Brain microvascular endothelial cell (primary cell): ENCODE results near the gene CYP2W1.
"Not testable (repeated sequence)": the region's sequence is repeated elsewhere in the genome, so short reads cannot be mapped to it uniquely, and the experiment has no call there.

Source experiments
- DNase-seq: peaks from one replicate; pipeline ENCODE4 v3.0.0-alpha.2; 2020
- H3K27ac ChIP-seq: fragments of 250-450 bp; sonication (Bioruptor Pico); 2 replicates; pipeline ENCODE4 v1.5.1; 2020; ENCODE audit warnings: mild to moderate bottlenecking, moderate library complexity
- H3K27me3 ChIP-seq: fragments of 250-450 bp; sonication (Bioruptor Pico); replicated peaks from 2 replicates; pipeline ENCODE4 v1.5.1; 2020; ENCODE audit warnings: mild to moderate bottlenecking
- H3K36me3 ChIP-seq: fragments of 250-450 bp; sonication (Bioruptor Pico); replicated peaks from 2 replicates; pipeline ENCODE4 v1.5.1; 2020; ENCODE audit warnings: mild to moderate bottlenecking
- H3K4me3 ChIP-seq: 2 replicates; pipeline ENCODE4 v1.5.1; 2011; ENCODE audit warnings: low read depth, mild to moderate bottlenecking, control low read depth, low read length, moderate library complexity
- in situ Hi-C: cut with HindIII; loops from 2 replicates; pipeline ENCODE4 v1.10.0; 2017; ENCODE audit warnings: low sequenced_read_pairs, low pct_ligation_motif_present
- TF ChIP-seq, protein P1 (sequence below): IDR thresholded peaks from 2 replicates; pipeline ENCODE4 v1.5.1; 2011; ENCODE audit warnings: low read depth, mild to moderate bottlenecking, moderate library complexity, low read length, control low read depth, inconsistent platforms; ENCODE audit errors: missing control alignments

The CYP2W1 gene

GRCh38 chr7:1033546-1034145 is 50.7 kb downstream of the CYP2W1 start:
- TF ChIP-seq, protein P1, sequence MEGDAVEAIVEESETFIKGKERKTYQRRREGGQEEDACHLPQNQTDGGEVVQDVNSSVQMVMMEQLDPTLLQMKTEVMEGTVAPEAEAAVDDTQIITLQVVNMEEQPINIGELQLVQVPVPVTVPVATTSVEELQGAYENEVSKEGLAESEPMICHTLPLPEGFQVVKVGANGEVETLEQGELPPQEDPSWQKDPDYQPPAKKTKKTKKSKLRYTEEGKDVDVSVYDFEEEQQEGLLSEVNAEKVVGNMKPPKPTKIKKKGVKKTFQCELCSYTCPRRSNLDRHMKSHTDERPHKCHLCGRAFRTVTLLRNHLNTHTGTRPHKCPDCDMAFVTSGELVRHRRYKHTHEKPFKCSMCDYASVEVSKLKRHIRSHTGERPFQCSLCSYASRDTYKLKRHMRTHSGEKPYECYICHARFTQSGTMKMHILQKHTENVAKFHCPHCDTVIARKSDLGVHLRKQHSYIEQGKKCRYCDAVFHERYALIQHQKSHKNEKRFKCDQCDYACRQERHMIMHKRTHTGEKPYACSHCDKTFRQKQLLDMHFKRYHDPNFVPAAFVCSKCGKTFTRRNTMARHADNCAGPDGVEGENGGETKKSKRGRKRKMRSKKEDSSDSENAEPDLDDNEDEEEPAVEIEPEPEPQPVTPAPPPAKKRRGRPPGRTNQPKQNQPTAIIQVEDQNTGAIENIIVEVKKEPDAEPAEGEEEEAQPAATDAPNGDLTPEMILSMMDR = no peak
- H3K27me3 ChIP-seq = no peaks in the 10 kb centered on the region
- H3K36me3 ChIP-seq = no peaks in the 10 kb centered on the region
- DNase-seq = no peak
- no peak overlapping the region for H3K4me3 ChIP-seq
- H3K27ac ChIP-seq = no peak overlapping the region
- in situ Hi-C loops = no loop called here

DNA sequence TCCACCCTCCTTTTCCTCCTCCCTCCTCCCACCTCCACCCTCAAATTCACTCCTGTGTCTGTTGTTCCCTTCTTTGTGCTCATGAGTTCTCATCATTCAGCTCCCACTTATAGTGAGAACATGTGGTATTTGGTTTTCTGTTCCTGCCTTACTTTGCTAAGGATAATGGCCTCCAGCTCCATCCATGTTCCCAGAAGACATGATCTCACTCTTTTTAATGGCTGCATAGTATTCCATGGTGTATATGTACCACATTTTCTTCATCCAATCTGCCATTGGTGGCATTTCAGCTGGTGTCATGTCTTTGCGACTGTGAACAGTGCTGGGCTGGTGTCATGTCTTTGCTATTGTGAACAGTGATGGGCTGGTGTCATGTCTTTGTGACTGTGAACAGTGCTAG is 51.8 kb downstream of the CYP2W1 start:
- H3K27me3 ChIP-seq, H3K4me3 ChIP-seq, H3K36me3 ChIP-seq, H3K27ac ChIP-seq, in situ Hi-C loops, DNase-seq: not testable (repeated sequence)

GRCh38 chr7:1036164-1036928 is 53.4 kb downstream of the CYP2W1 start:
- H3K27me3 ChIP-seq, H3K27ac ChIP-seq, H3K36me3 ChIP-seq, in situ Hi-C loops, H3K4me3 ChIP-seq, DNase-seq: not testable (repeated sequence)
